IMR-90 (cell line): Measurements from ENCODE around the gene FCHSD2.

Experiments used
- CEBPB ChIP-seq: IDR thresholded peaks from 2 replicates; pipeline ENCODE4 v1.6.1; 2012; ENCODE audit warnings: low read depth, low read length, improper control_type of control experiment
- CTCF ChIP-seq: conservative IDR thresholded peaks from 2 replicates; pipeline ENCODE4 v1.5.1; 2012; ENCODE audit warnings: mild to moderate bottlenecking, low read depth, low read length, improper control_type of control experiment
- MAFK ChIP-seq: IDR thresholded peaks from 2 replicates; pipeline ENCODE4 v1.6.1; 2012; ENCODE audit warnings: low read depth, low read length, improper control_type of control experiment
- MXI1 ChIP-seq: IDR thresholded peaks from 2 replicates; pipeline ENCODE4 v1.6.1; 2012; ENCODE audit warnings: low read depth, mild to moderate bottlenecking, low read length, moderate library complexity, borderline replicate concordance
- POLR2A ChIP-seq: IDR thresholded peaks from 2 replicates; pipeline ENCODE4 v1.6.1; 2012; ENCODE audit warnings: mild to moderate bottlenecking, low read depth, low read length
- RAD21 ChIP-seq: IDR thresholded peaks from 2 replicates; pipeline ENCODE4 v1.6.1; 2012; ENCODE audit warnings: low read length, improper control_type of control experiment
- SMC3 ChIP-seq: fragments of 150-350 bp; IDR thresholded peaks from 2 replicates; pipeline ENCODE4 v1.6.1; 2016; ENCODE audit warnings: low read depth, mild to moderate bottlenecking, antibody characterized with exemption, low read length, moderate library complexity
- USF2 ChIP-seq: fragments of 150-350 bp; IDR thresholded peaks from 2 replicates; pipeline ENCODE4 v1.6.1; 2017; ENCODE audit warnings: mild to moderate bottlenecking, antibody characterized with exemption, low read length, low read depth

- TF ChIP-seq POLR2A (no peak), CTCF (no peak), MXI1 (no peak), RAD21 (no peak), CEBPB (no peak), SMC3 (no peak), MAFK (no peak), USF2 (no peak)
Measured at GRCh38 chr11:73189723-73190556, 47.8 kb upstream of the FCHSD2 start.
